ENCODE measurements around the gene MYOZ3. TPM values are rescaled to one million over a fixed set of nuclear protein-coding genes. Genes with fewer than 3 reads are reported as not detected.

The MYOZ3 gene
- total RNA-seq, 2 experiments from 2014 or later = 0.06 TPM; not detected in 1

DNA sequence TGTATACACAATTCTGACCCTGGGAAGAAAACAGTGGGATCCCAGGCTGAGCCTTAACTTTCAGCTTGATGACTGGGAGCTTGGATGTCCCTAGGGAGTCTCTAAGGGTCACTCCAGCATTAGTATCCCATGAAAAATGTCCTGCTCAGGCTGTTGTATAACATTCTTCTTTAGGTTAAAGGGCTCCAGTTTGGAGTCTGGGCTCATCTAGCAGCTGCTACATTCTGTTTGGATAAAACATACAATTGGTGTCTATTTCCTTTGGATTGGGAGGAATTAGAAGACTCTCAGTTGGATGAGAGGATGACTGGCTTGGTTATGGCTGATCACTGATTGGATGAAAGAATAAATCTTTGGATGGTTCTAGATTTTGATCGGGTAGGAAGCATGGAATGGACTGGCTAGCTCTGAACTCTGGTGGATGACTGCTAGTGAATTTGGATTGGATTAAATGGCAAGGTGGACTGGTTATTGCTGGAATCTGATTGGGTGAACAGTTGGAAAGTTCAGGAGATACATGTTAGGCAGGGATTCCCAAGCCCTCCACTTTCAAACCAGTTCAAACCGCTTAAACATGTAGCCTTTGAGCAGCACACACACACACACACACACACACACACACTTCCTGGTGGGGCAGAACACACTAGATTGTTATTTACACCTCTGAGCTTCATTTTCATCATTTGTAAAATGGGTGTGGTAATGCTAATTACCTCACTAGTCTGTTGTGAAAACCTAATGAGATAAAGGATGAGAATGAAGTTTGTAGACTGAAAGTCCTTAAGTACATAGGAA is 7.1 kb upstream of the MYOZ3 start:
- ChIA-PET POLR2A (no interaction called here), CTCF (interaction anchor here (1.3 kb wide), 1 partner anchor 98 kb away, joined by 4 read pairs; no protein-coding TSS in a partner anchor)

DNA sequence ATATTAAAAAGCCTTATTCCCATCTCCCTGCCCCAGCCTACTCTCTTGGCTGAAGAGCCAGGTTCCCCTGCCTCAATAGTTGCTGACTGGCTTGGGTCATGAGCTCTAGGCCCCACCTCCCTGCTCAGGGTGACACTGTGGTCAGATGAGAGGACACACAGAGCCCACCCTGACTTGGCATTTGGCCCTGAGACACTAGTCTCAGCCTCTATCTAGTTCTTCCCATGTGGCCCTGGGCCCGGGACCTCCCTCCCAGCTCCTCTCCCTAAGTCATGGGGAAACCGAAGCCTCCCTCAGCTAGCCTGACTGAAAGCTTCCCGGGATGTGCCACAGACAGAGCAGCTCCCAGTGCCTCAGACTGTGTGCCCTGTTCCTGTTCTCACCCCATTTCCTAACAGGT is 5.8 kb upstream of the MYOZ3 start:
- POLR2A ChIA-PET = no interaction called here
- CTCF ChIA-PET = interaction anchor here (1.4 to 1.8 kb wide), 2 partner anchors 92 to 95 kb away, joined by 4 to 5 read pairs; no protein-coding TSS in a partner anchor

DNA sequence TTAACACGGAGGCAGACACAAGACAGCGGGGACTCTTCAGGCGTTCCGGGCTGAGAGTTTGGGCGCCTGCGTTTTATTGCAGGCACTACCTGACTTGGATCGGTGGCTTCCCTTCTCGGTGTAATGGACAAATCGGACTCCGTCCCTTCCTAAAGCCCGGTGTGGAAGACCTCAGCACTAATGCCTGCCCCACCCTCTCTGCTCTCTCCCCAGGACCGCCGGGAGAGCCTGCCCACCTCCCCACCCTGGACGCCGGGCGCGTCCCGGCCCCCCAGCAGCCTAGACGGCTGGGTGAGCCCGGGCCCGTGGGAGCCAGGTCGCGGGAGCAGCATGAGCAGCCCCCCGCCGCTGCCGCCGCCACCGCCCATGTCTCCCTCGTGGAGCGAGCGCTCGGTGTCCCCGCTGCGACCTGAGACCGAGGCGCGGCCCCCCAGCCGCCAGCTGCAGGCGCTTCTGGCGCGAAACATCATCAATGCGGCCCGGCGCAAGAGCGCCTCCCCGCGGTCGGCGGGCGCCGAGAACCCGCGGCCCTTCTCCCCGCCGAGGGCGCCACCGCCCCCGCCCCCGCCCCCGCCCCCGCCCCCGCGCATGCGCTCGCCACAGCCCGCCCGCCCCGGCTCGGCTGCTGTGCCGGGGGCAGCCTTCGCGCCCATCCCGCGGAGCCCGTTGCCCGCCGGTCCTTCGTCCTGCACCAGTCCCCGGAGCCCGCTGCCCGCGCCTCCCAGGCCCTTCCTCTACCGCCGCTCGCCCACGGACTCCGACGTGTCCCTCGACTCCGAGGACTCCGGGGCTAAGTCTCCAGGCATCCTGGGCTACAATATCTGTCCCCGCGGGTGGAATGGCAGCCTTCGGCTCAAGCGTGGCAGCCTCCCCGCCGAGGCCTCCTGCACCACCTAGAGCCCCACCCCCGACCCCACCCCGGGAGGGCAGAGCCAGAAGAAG is 4.6 kb upstream of the MYOZ3 start:
- ChIA-PET CTCF (interaction anchor here (1.4 to 1.8 kb wide), 2 partner anchors 94 to 96 kb away, joined by 4 to 5 read pairs; no protein-coding TSS in a partner anchor), POLR2A (interaction anchor here (0.7 kb wide), 1 partner anchor 197 kb away, joined by 5 read pairs; no protein-coding TSS in a partner anchor)

DNA sequence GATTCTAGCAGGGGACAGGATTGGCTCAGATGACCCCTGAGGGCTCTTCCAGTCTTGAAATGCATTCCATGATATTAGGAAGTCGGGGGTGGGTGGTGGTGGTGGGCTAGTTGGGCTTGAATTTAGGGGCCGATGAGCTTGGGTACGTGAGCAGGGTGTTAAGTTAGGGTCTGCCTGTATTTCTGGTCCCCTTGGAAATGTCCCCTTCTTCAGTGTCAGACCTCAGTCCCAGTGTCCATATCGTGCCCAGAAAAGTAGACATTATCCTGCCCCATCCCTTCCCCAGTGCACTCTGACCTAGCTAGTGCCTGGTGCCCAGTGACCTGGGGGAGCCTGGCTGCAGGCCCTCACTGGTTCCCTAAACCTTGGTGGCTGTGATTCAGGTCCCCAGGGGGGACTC is 2.9 kb upstream of the MYOZ3 start:
- ChIA-PET POLR2A (no interaction called here), CTCF (interaction anchor here (1.0 to 1.3 kb wide), 2 partner anchors 113 to 189 kb away, joined by 3 to 5 read pairs; no protein-coding TSS in a partner anchor)

DNA sequence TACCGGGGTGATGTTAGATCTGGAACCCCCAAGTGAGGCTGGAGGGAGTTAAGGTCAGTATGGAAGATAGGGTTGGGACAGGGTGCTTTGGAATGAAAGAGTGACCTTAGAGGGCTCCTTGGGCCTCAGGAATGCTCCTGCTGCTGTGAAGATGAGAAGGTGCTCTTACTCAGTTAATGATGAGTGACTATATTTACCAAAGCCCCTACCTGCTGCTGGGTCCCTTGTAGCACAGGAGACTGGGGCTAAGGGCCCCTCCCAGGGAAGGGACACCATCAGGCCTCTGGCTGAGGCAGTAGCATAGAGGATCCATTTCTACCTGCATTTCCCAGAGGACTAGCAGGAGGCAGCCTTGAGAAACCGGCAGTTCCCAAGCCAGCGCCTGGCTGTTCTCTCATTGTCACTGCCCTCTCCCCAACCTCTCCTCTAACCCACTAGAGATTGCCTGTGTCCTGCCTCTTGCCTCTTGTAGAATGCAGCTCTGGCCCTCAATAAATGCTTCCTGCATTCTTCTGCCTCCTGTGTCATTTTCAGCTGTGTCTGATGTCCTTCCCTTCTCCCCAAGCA is 2.3 kb upstream of the MYOZ3 start:
- POLR2A ChIA-PET = no interaction called here
- CTCF ChIA-PET = no interaction called here

DNA sequence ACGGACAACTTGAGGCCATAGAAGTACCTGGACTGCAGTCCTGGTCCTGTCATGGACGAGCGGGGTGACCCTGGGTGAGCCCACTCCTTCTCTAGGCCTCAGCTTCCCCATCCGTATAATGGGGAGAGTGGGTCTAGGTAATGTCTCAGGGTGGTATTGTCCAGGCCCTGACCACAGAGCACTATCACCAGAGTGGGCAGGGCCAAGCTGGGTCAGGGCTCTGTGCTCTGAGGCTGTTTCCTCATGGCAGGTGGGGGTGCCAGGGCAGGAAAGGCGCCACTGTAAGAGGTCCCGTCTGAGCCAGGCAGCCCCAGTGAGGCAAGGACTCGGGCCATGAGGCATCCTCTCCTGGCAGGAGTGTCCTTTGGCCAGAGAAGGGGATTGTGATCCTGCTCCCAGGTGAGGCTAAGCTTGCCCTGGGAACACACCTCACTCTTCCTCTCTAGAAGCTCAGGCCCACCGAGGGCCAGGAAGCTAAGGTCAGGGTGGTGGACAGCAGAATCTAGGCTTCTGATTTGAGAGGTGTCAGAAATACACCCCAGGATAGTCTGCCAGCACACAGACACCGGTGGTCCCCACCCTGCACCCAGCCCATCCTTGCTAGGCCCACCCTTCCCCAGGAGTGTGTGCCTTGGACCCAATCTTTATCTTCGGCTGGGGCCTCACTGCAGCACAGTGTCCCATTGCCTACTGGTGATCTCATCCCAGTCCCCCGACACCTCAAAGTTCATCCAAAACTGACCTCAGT is 1.5 kb upstream of the MYOZ3 start:
- CTCF ChIA-PET = no interaction called here
- POLR2A ChIA-PET = no interaction called here

DNA sequence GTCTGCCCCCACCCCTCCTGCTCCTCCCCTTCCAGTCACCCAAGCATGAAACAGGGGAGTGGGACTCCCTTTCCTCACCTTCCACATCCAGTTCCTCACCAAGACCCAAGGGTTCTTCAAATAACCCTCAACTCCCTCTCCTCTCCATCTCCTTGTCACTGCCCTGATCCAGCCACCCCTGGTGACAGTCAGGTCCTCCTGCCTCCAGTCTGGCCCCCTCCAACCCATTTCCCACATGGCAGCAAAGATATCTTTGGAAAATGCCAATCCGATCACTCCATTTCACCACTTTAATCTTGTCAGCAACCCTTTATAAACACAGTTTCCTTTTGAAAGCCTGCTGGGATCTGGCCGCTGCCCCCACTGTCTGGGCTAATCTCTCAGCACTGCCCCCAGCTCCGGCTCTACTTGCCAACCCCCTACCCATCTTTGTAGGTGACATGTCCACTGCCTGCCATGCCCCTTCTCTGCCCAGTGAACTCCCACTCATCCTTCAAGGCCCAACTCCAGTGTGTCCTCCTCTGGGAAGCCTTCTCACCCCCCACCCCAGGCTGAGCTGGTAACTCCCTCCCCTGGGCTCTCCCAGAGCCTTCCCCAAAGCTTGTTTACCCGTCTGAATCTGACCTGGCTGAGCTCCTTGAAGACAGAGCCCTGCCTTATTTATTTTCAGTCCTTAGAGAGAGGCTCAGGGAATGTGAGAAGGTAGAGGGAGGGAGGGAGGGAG is 781 bp upstream of the MYOZ3 start:
- ChIA-PET CTCF (no interaction called here), POLR2A (no interaction called here)

DNA sequence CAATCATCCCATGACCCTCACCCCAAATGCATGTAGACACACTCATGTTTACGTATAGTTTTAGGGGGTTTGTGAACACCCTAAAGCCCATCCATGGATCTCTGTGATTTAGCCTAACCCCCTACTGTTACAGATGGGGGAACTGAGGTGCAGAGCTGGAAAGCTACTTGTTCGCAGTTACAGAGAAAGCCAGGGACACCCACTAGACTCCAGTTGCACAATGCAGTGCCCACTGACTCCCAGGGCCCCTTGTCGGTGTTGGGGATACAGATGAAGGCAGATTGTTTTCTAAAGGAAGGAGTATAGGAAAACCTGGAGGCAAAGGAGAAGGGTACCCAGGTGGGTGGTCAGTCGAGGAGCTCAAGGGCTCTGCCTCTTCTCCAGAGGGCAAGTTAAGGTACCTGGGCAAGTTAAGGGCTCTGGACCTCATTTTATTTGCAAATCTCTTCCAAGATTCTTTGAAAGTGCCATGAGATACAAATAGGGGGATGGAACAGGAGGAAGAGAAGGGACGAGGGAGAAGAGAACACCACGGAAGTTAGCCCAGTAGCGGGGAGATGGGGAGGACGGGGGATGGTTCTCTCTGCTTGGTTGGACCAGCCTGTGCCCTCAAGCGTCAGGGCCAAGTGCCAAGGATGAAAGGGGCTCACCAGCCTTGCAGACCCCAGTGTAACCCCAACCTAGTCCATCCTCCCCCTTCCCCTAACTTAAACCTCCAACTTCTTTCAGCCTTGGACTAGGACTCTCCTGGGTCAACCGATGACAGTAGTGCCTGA is 958 bp downstream of the MYOZ3 start:
- CTCF ChIA-PET = no interaction called here
- POLR2A ChIA-PET = no interaction called here

DNA sequence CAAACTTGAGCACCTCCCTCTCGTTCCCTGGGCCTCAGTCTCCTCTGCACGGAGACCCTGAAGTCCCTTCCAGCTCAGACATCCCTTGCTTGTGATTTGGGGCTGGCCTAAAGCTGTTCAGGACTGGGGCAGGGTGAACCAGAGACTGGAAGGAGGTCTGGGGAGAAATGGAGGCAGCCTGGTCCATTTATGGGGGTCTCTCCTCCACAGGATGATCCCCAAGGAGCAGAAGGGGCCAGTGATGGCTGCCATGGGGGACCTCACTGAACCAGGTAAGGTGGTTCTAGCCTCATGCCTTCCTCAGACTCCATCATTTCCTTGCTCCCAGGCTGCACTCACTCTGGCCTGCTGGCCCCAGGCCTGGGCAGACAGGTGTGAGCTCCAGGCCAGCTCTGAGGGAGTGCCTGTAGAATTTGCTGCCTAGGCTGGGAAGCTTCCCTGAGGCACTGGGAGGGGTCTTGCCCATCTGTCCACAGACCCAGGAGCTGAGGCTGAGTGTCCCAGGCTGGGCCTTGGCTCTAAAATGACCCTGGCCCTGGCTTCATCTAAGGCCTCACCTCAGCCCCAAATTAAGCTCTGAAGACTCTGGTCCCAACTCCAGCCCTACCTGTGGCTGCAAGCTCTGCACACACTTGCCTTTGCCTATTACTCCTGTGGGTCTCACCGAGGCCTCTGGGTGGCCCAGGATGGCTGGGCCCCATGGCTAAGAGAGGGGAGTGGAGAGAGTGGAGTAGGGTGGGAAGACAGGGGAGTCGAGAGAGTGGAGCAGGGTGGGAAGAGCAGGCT is 1.9 kb downstream of the MYOZ3 start:
- CTCF ChIA-PET = no interaction called here
- POLR2A ChIA-PET = no interaction called here

DNA sequence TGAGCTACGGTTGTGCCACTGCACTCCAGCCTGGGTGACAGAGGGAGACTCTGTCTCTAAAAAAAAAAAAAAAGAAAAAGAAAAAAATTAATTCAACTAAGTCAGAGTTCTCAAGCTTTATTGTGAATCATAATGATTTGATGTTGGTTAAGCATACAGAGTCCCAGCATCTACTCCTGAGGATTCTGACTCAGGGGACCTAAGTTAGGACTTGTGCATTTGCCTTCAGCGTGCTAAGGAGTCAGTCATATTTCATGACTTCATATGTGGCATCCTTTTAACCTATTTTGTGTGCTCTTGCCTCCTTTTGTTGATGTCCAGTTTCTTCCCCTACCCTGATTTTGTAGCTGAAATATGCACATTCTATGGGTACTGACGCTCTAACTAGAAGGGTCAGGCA is 2.9 kb downstream of the MYOZ3 start:
- CTCF ChIA-PET = no interaction called here

DNA sequence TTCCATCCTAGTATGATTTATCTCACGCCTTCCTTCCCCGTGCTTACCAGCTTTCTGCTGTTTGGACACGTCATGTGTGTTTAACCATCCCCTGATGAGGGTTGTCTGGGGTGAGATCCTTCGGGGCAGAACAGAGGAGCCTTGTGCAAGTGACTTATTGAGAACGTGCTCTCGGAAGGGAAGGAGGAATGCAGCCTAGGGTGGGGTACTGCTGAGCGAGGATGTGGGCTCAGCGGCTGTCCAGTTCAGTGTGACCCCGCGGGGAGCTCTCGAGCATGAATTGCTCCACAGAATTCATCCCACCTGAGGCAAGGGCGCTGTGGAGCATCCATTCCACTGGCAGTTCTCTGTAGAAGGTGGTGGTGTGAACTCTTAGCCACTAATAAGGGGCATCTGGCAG is 4.0 kb downstream of the MYOZ3 start:
- ChIA-PET POLR2A (no interaction called here), CTCF (no interaction called here)

More for the DNA sequence above, 2.9 kb downstream of the MYOZ3 start:
- POLR2A ChIA-PET = no interaction called here

DNA sequence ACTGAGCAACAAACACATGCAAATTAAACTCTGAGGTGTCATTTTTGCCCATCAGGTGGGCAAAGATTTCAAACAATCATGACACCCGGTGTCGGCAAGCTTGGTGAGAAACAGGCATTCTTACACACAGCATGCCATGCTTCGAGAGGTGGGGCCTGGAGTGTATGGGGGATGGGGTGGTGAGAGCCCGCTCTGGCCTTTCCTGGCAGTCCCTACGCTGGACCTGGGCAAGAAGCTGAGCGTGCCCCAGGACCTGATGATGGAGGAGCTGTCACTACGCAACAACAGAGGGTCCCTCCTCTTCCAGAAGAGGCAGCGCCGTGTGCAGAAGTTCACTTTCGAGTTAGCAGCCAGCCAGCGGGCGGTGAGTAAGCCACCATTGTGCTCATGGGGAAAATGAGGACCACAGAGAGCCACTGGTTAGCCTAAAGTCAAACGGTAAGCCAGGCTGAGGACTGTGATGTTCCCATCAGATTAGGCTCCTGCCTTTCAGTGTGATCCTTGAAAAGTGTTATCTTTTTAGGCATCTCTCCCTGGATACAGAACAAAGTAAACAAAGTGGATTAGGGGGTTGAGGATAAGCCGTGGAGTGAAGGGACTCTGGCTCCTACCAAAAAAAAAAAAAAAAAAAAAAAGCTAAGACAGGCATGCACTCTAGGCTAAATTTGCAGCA is 9.4 kb downstream of the MYOZ3 start:
- POLR2A ChIA-PET = interaction anchor here (0.6 kb wide), 1 partner anchor 47 kb away, joined by 4 read pairs; no protein-coding TSS in a partner anchor
- CTCF ChIA-PET = no interaction called here

DNA sequence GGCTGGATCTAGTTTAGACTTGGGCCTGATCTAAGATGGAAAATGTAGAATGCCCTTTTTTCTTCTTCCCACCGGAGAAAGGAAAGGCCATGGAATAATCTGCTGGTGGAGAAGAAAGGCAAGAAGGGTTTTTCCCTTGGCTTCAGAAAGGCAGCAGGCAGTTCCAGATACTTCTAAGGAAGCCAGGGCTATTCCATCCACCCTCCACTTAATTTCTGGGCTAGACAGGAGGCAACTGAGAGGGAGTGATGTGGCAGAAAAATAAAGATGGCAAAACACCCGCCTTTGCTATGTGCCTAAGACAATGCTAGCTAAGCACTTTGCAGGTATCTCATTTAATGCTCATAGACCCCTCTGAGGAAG is 9.9 kb downstream of the MYOZ3 start:
- ChIA-PET CTCF (no interaction called here), POLR2A (interaction anchor here (0.6 kb wide), 1 partner anchor 48 kb away, joined by 4 read pairs; no protein-coding TSS in a partner anchor)

DNA sequence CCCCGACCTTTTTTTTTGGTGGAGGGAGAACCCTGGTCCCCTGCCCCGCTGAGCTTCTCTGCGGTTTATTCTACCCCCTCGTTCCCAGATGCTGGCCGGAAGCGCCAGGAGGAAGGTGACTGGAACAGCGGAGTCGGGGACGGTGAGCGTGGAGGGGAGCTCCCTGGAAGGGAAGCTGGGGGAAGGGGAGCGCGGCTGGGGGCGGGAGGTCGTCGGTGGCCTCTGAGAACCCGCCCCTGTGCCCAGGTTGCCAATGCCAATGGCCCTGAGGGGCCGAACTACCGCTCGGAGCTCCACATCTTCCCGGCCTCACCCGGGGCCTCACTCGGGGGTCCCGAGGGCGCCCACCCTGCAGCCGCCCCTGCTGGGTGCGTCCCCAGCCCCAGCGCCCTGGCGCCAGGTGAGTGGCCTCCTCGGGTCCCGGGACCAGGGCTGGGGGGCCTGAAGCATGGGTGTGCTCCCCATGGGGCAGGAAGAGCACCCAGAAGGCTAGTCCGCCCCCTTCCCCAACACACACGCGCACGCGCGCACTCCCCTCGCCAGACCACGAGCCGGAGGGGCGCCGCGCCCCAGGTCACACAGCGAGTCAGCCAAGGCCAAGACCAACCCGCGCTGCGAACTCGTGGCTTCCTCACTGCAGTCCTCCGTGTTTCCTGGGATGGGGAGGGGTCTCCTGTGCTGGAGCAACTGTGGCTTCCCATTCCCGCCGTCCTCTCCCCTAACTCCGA is 10.6 kb downstream of the MYOZ3 start:
- ChIA-PET POLR2A (no interaction called here), CTCF (interaction anchor here (1.3 kb wide), 1 partner anchor 17 kb away, joined by 3 read pairs; no protein-coding TSS in a partner anchor)

DNA sequence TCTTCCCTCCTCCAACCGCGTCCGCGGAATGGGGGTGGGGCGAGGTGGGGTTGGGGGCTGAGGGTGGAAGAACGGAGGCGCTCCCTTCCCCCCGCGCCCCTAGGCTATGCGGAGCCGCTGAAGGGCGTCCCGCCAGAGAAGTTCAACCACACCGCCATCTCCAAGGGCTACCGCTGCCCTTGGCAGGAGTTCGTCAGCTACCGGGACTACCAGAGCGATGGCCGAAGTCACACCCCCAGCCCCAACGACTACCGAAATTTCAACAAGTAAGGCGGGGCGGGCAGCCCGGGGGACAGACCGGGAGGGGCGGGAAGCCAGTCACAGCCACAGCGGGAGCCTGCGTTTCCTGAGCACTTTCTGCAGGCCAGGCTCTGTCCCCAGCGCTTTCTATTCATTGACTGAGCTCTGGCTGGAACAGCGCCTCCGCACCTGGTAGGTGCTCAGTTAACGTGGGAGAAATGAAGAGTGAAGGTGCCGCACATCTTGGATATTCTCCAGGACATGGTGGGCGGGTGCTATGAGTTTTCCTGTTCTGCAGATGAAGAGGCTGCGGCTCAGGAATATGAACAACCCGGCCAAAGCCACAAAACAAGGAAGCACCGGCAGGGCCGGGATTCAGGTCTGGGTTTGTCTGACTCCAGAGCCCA is 11.3 kb downstream of the MYOZ3 start:
- ChIA-PET POLR2A (no interaction called here), CTCF (interaction anchor here (1.3 kb wide), 2 partner anchors 17 to 175 kb away, joined by 3 read pairs; no protein-coding TSS in a partner anchor)

DNA sequence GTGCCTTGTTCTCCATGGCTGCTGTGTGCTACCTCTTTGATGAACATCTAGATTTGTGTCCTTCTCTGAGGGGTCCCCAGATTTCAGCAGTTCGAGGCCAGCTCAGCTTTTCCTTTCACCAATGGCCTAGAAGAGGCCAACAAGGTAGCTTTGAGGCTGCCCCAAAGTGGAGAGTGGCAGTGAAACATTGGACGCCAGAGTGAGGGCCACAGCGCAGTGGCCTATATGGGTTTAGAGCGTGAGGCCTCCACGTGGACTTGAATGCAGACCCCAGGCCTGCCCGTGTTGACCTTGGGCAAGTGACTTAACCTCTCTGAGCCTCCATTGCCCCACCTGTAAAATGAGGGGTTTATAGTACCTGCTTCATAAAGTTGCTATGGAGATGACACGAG is 11.8 kb downstream of the MYOZ3 start:
- CTCF ChIA-PET = interaction anchor here (1.3 kb wide), 2 partner anchors 16 to 174 kb away, joined by 3 read pairs; no protein-coding TSS in a partner anchor
- POLR2A ChIA-PET = no interaction called here

All from activated CD8-positive, alpha-beta memory T cell treated with anti-CD3 and anti-CD28 coated beads for 36 hours (primary cell).